HG02642 (cell line): Measurements from ENCODE around the gene ADD3.
"Not testable (repeated sequence)": the region's sequence is repeated elsewhere in the genome, so short reads cannot be mapped to it uniquely, and the experiment has no call there.

Source experiments
- ATAC-seq: cut with Tn5 transposase; IDR thresholded peaks from one replicate; pipeline ENCODE4 v1.9.1; 2021; ENCODE audit warnings: mild to moderate bottlenecking; ENCODE audit not compliant: unreplicated experiment, poor library complexity

ADD3 gene

GRCh38 chr10:109975244-109976190, 32.3 kb upstream of the ADD3 start:
- ATAC-seq: no peak

- ATAC-seq: no peak
Measured at GRCh38 chr10:109976681-109977080, 31.1 kb upstream of the ADD3 start.

GRCh38 chr10:109977382-109977806, 30.4 kb upstream of the ADD3 start:
- ATAC-seq: no peak

- no peak for ATAC-seq
Measured at GRCh38 chr10:109978481-109978880, 29.3 kb upstream of the ADD3 start.

GRCh38 chr10:109979215-109979614, 28.6 kb upstream of the ADD3 start:
- no peak for ATAC-seq

GRCh38 chr10:109981650-109982049, 26.1 kb upstream of the ADD3 start:
- ATAC-seq: no peak

GRCh38 chr10:109982123-109982522, 25.7 kb upstream of the ADD3 start:
- ATAC-seq: no peak

GRCh38 chr10:109982812-109983211, 25.0 kb upstream of the ADD3 start:
- no peak for ATAC-seq

GRCh38 chr10:109984013-109984412, 23.8 kb upstream of the ADD3 start:
- ATAC-seq: no peak

GRCh38 chr10:109985768-109986167, 22.0 kb upstream of the ADD3 start:
- ATAC-seq: not testable (repeated sequence)

GRCh38 chr10:109987452-109988211, 20.2 kb upstream of the ADD3 start:
- no peak for ATAC-seq

GRCh38 chr10:109988212-109988596, 19.6 kb upstream of the ADD3 start:
- ATAC-seq: no peak

- no peak for ATAC-seq
Measured at GRCh38 chr10:109991266-109991855, 16.4 kb upstream of the ADD3 start.

GRCh38 chr10:109992485-109992884, 15.3 kb upstream of the ADD3 start:
- ATAC-seq: no peak

- no peak for ATAC-seq
Measured at GRCh38 chr10:109993551-109994330, 14.0 kb upstream of the ADD3 start.

- no peak for ATAC-seq
Measured at GRCh38 chr10:109994711-109995577, 12.8 kb upstream of the ADD3 start.

GRCh38 chr10:109995595-109995994, 12.2 kb upstream of the ADD3 start:
- no peak for ATAC-seq

- ATAC-seq: peak; percentile 66
Measured at GRCh38 chr10:109996225-109996624, 11.6 kb upstream of the ADD3 start.

GRCh38 chr10:109996766-109997171, 11.0 kb upstream of the ADD3 start:
- peak; percentile 31 for ATAC-seq
